ENCODE data around the gene LENEP. TPM values are rescaled to one million over a fixed set of nuclear protein-coding genes. Genes with fewer than 3 reads are reported as not detected.
A peak's percentile ranks its signal among the peaks of the same experiment; 100 is the strongest.

LENEP gene
- total and polyA plus RNA-seq, 7 experiments from 2014 or later: 1.4 to 3.2 (median 2.6) TPM; not detected in 4

DNA sequence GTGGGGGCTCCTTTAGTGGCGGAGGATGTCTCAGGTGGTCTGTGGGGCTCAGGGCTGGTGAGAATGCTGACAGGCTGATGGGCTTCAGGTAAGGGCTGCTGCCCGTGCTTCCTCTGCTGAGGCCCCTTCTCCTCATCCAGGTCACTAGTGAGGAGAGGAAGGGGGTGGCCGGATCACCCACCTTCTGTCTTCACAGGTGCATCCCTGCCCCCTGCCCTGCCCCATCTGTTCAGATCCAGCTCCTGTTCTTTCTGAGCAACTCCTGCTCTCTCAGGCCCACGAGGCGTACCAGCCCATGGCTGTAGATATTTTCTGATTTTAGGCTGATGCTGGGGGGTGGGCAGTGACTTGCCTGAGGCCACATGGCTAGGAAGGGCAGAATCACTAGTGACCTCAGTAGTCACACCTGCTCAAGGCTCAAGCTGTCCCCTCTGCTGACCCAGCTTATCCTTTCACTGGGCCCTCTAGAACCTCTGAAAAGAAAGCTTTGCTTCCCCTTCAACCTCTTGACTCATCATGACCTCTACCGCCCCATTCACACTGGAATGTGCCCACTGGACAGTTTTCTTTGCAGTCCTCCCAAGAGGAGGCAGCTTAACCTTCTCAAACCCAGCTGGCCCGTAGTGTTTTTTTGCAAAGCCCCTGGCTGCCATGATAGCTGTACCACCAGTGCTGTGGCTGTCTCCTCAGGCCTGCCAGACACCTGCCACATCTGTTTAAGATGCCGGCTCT is 25.4 kb downstream of the LENEP start:
- Mint-ChIP-seq H3K36me3 (peaks cover 0 to 20% (median 4%) of the 10 kb centered on the region in 5 donors), H3K4me3 (peak overlapping the region in 2 of 10 donors; percentile 5 to 11), H3K9me3 (peaks cover 0 to 3% (median 0%) of the 10 kb centered on the region in 11 donors), H3K27me3 (no peaks in the 10 kb centered on the region), H3K27ac (peak overlapping the region; percentile 25 to 98 (median 80)), H3K4me1 (peaks cover 34 to 76% (median 64%) of the 10 kb centered on the region in 7 donors)
- no peak for ATAC-seq
- no peak overlapping the region for H3K4me3 ChIP-seq (ENCODE audit: low read length)
- H3K9me3 ChIP-seq (ENCODE audit: control insufficient read depth in 2 of 3, low read length in 3 of 3): no peaks in the 10 kb centered on the region
- no peak for DNase-seq
- CTCF ChIA-PET: interaction anchor here (1.0 to 13.9 kb wide), 7 partner anchors 20 to 66 kb away, joined by 3 to 291 read pairs (median 18); partner anchors contain the start of genes FLAD1, LENEP, PBXIP1 and PYGO2
- H3K4me1 ChIP-seq (ENCODE audit: control insufficient read depth in 2 of 2, insufficient read depth in 2 of 2, low read length in 2 of 2): peaks cover 27 to 52% of the 10 kb centered on the region in 2 donors
- peaks cover 0 to 26% (median 0%) of the 10 kb centered on the region in 3 experiments for H3K36me3 ChIP-seq (ENCODE audit: control insufficient read depth in 2 of 3, insufficient read depth in 3 of 3, low read length in 3 of 3)
- H3K27ac ChIP-seq (ENCODE audit: low read depth, low read length): peak overlapping the region; percentile 39
- intact Hi-C loops (cut with micrococcal nuclease): loop anchor here in 1 of 2 donors (5.0 kb wide), 2 partner anchors 34 to 411 kb away; partner anchors contain the start of genes ADAM15 and ADAR
- POLR2A ChIA-PET: interaction anchor here (0.6 to 13.8 kb wide), 9 partner anchors 18 to 126 kb away, joined by 3 to 270 read pairs (median 5); partner anchors contain the start of genes FLAD1, LENEP, PBXIP1 and PMVK
- no peaks in the 10 kb centered on the region for H3K27me3 ChIP-seq (ENCODE audit: control insufficient read depth in 2 of 2, insufficient read depth in 2 of 2, low read length in 2 of 2)

GRCh38 chr1:155019377-155020245 is 26.2 kb downstream of the LENEP start:
- H3K36me3 Mint-ChIP-seq: peaks cover 0 to 19% (median 0%) of the 10 kb centered on the region in 5 donors
- H3K4me3 Mint-ChIP-seq: peak overlapping the region in 5 of 10 donors; percentile 5 to 75 (median 12)
- no peaks in the 10 kb centered on the region for H3K27me3 ChIP-seq (ENCODE audit: control insufficient read depth in 2 of 2, insufficient read depth in 2 of 2, low read length in 2 of 2)
- peak overlapping the region; percentile 39 for H3K27ac ChIP-seq (ENCODE audit: low read depth, low read length)
- H3K36me3 ChIP-seq (ENCODE audit: control insufficient read depth in 2 of 3, insufficient read depth in 3 of 3, low read length in 3 of 3): peaks cover 0 to 20% (median 0%) of the 10 kb centered on the region in 3 experiments
- CTCF ChIA-PET: interaction anchor here (0.6 to 13.9 kb wide), 9 partner anchors 21 to 148 kb away, joined by 3 to 291 read pairs (median 3); partner anchors contain the start of genes LENEP, PBXIP1, PYGO2 and ZBTB7B
- peaks cover 19 to 43% of the 10 kb centered on the region in 2 donors for H3K4me1 ChIP-seq (ENCODE audit: control insufficient read depth in 2 of 2, insufficient read depth in 2 of 2, low read length in 2 of 2)
- POLR2A ChIA-PET: interaction anchor here (0.7 to 13.8 kb wide), 4 partner anchors 19 to 65 kb away, joined by 3 to 270 read pairs (median 70); partner anchors contain the start of genes FLAD1, LENEP, PBXIP1 and ZBTB7B
- no peak for ATAC-seq
- DNase-seq: no peak
- no peaks in the 10 kb centered on the region for H3K27me3 Mint-ChIP-seq
- peaks cover 0 to 4% (median 0%) of the 10 kb centered on the region in 11 donors for H3K9me3 Mint-ChIP-seq
- peaks cover 34 to 67% (median 56%) of the 10 kb centered on the region in 7 donors for H3K4me1 Mint-ChIP-seq
- peak overlapping the region; percentile 36 to 98 (median 91) for H3K27ac Mint-ChIP-seq
- intact Hi-C loops (cut with micrococcal nuclease): loop anchor here in 1 of 2 donors (5.0 kb wide), 2 partner anchors 33 to 412 kb away; partner anchors contain the start of genes ADAM15 and ADAR
- H3K4me3 ChIP-seq (ENCODE audit: low read length): no peak overlapping the region
- no peaks in the 10 kb centered on the region for H3K9me3 ChIP-seq (ENCODE audit: control insufficient read depth in 2 of 3, low read length in 3 of 3)

DNA sequence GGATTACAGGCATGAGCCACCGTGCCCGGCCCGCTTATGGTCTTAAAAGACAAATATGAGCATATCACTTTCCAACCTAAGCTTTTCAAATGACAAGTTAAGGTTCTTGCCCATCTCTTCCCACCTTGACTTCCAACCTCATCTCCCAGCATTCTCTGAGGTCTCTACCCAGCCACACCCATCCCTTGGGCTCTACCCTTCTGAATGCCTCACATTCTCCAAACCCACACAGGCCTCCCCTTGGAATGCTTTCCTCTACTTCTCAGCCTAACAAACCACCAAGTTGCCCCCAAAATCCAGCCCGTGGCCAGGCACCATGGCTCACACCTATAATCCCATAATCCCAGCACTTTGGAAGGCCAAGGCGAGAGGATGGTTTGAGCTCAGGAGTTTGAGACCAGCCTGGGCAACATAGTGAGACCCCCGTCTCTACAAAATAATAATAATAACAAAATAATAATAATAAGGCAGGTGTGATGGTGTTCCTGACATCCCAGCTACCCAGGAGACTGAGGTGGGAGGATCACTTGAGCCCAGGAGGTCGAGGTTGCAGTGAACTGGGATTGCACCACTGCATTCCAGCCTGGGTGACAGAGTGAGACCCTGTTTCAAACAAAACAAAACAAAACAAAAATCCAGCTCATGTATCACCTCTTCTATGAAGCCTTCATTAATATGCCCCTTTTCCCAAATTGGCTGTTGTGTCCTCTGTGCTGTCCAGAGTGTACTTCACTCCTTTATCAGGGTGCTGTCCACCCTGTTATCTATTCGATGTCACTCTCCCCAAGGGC is 28.9 kb downstream of the LENEP start:
- H3K4me3 Mint-ChIP-seq: no peak overlapping the region
- ATAC-seq (no peak), DNase-seq (no peak)
- peaks cover 0 to 4% (median 0%) of the 10 kb centered on the region in 11 donors for H3K9me3 Mint-ChIP-seq
- no peak overlapping the region for H3K4me3 ChIP-seq (ENCODE audit: low read length)
- CTCF ChIA-PET: interaction anchor here (0.9 to 1.7 kb wide), 7 partner anchors 10 to 67 kb away, joined by 3 to 7 read pairs (median 4); partner anchors contain the start of genes ADAM15 and PBXIP1
- peaks cover 0 to 8% (median 0%) of the 10 kb centered on the region in 3 experiments for H3K36me3 ChIP-seq (ENCODE audit: control insufficient read depth in 2 of 3, insufficient read depth in 3 of 3, low read length in 3 of 3)
- peaks cover 19 to 46% (median 38%) of the 10 kb centered on the region in 7 donors for H3K4me1 Mint-ChIP-seq
- H3K27ac ChIP-seq (ENCODE audit: low read depth, low read length): no peak overlapping the region
- H3K27me3 ChIP-seq (ENCODE audit: control insufficient read depth in 2 of 2, insufficient read depth in 2 of 2, low read length in 2 of 2): no peaks in the 10 kb centered on the region
- H3K27ac Mint-ChIP-seq: peak overlapping the region in 7 of 9 donors; percentile 21 to 93 (median 65)
- POLR2A ChIA-PET: interaction anchor here (0.9 to 2.2 kb wide), 3 partner anchors 10 to 66 kb away, joined by 3 to 5 read pairs (median 3); partner anchors contain the start of genes PBXIP1 and ZBTB7B
- H3K36me3 Mint-ChIP-seq: peaks cover 0 to 6% (median 0%) of the 10 kb centered on the region in 5 donors
- no peaks in the 10 kb centered on the region for H3K9me3 ChIP-seq (ENCODE audit: control insufficient read depth in 2 of 3, low read length in 3 of 3)
- H3K27me3 Mint-ChIP-seq: no peaks in the 10 kb centered on the region
- intact Hi-C loops (cut with micrococcal nuclease): no loop called here
- peaks cover 6 to 16% of the 10 kb centered on the region in 2 donors for H3K4me1 ChIP-seq (ENCODE audit: control insufficient read depth in 2 of 2, insufficient read depth in 2 of 2, low read length in 2 of 2)

DNA sequence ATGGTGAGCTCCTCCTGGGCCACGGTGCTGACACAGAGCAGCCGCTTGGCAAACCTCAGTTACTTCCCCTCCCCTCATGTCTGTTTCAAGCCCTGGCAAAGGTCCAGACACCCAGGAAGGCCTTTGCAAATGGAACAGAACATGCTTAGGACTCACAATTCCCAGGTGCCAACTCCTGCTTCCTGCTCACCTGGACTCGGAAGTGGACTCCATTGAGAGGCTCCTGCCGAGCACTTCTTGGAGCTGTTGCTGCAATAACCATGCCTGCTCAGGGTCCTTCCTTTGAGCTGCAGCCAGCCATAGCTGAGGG is 29.5 kb downstream of the LENEP start:
- H3K27ac Mint-ChIP-seq: peak overlapping the region in 5 of 9 donors; percentile 5 to 78 (median 57)
- ATAC-seq (no peak), DNase-seq (no peak)
- no peak overlapping the region for H3K27ac ChIP-seq (ENCODE audit: low read depth, low read length)
- H3K4me3 Mint-ChIP-seq: no peak overlapping the region
- H3K27me3 ChIP-seq (ENCODE audit: control insufficient read depth in 2 of 2, insufficient read depth in 2 of 2, low read length in 2 of 2): no peaks in the 10 kb centered on the region
- H3K4me1 Mint-ChIP-seq: peaks cover 19 to 42% (median 33%) of the 10 kb centered on the region in 7 donors
- intact Hi-C loops (cut with micrococcal nuclease): no loop called here
- H3K9me3 Mint-ChIP-seq: peaks cover 0 to 4% (median 0%) of the 10 kb centered on the region in 11 donors
- no peaks in the 10 kb centered on the region for H3K27me3 Mint-ChIP-seq
- H3K36me3 Mint-ChIP-seq: peaks cover 0 to 6% (median 0%) of the 10 kb centered on the region in 5 donors
- H3K4me3 ChIP-seq (ENCODE audit: low read length): no peak overlapping the region
- CTCF ChIA-PET: interaction anchor here (0.9 to 1.7 kb wide), 6 partner anchors 11 to 67 kb away, joined by 3 to 7 read pairs (median 4); partner anchors contain the start of gene PBXIP1
- H3K4me1 ChIP-seq (ENCODE audit: control insufficient read depth in 2 of 2, insufficient read depth in 2 of 2, low read length in 2 of 2): peaks cover 2 to 11% of the 10 kb centered on the region in 2 donors
- POLR2A ChIA-PET: interaction anchor here (0.6 to 2.2 kb wide), 5 partner anchors 10 to 67 kb away, joined by 3 to 5 read pairs (median 3); partner anchors contain the start of genes CKS1B and PBXIP1
- peaks cover 0 to 8% (median 0%) of the 10 kb centered on the region in 3 experiments for H3K36me3 ChIP-seq (ENCODE audit: control insufficient read depth in 2 of 3, insufficient read depth in 3 of 3, low read length in 3 of 3)
- H3K9me3 ChIP-seq (ENCODE audit: control insufficient read depth in 2 of 3, low read length in 3 of 3): no peaks in the 10 kb centered on the region

- Histone ChIP-seq H3K9me3 (ENCODE audit: control insufficient read depth in 2 of 3, low read length in 3 of 3) (no peaks in the 10 kb centered on the region), H3K36me3 (ENCODE audit: control insufficient read depth in 2 of 3, insufficient read depth in 3 of 3, low read length in 3 of 3) (peaks cover 0 to 8% (median 0%) of the 10 kb centered on the region in 3 experiments), H3K4me1 (ENCODE audit: control insufficient read depth in 2 of 2, insufficient read depth in 2 of 2, low read length in 2 of 2) (peaks cover 0 to 7% of the 10 kb centered on the region in 2 donors), H3K27me3 (ENCODE audit: control insufficient read depth in 2 of 2, insufficient read depth in 2 of 2, low read length in 2 of 2) (no peaks in the 10 kb centered on the region), H3K27ac (ENCODE audit: low read depth, low read length) (no peak overlapping the region), H3K4me3 (ENCODE audit: low read length) (no peak overlapping the region)
- Mint-ChIP-seq H3K27me3 (no peaks in the 10 kb centered on the region), H3K9me3 (peaks cover 0 to 4% (median 0%) of the 10 kb centered on the region in 11 donors), H3K27ac (peak overlapping the region in 3 of 9 donors; percentile 22 to 59 (median 42)), H3K4me1 (peaks cover 19 to 37% (median 29%) of the 10 kb centered on the region in 7 donors), H3K4me3 (no peak overlapping the region), H3K36me3 (peaks cover 0 to 6% (median 0%) of the 10 kb centered on the region in 5 donors)
- no peak for ATAC-seq
- POLR2A ChIA-PET: interaction anchor here (0.6 to 2.2 kb wide), 4 partner anchors 32 to 68 kb away, joined by 3 to 5 read pairs (median 3); partner anchors contain the start of genes CKS1B and PBXIP1
- intact Hi-C loops (cut with micrococcal nuclease): no loop called here
- no peak for DNase-seq
- CTCF ChIA-PET: interaction anchor here (0.6 to 1.7 kb wide), 4 partner anchors 21 to 111 kb away, joined by 3 to 7 read pairs (median 4); partner anchors contain the start of gene PBXIP1
Measured at GRCh38 chr1:155023627-155024026, 30.2 kb downstream of the LENEP start.
